Thoracic aorta (tissue), 2 donors: ENCODE measurements around the gene SMAGP. TPM values are rescaled to one million over a fixed set of nuclear protein-coding genes. Genes with fewer than 3 reads are reported as not detected.
"Not testable (repeated sequence)": the region's sequence is repeated elsewhere in the genome, so short reads cannot be mapped to it uniquely, and the experiment has no call there.

ENCODE experiments used
- ATAC-seq: fragments of 150-250 bp; one replicate; pipeline ENCODE4 v1.8.0; 2017; ENCODE audit warnings: low read depth; ENCODE audit not compliant: insufficient number of reproducible peaks, low FRiP score
- DNase-seq: peaks from one replicate; pipeline ENCODE4 v3.0.0-alpha.2; 2020; ENCODE audit warnings: low spot score
- H3K27ac ChIP-seq, 2 donors: fragments of 200-600 bp; sonication (generic); 1 replicate in 1 of 2; 2 replicates in 1 of 2; pipeline ENCODE4 v1.5.1; 2016; ENCODE audit warnings: mild to moderate bottlenecking in 2 of 2, moderate library complexity in 2 of 2
- H3K27me3 ChIP-seq: fragments of 200-600 bp; sonication (generic); replicated peaks from 2 replicates; pipeline ENCODE4 v1.6.0; 2016; ENCODE audit warnings: mild to moderate bottlenecking; ENCODE audit not compliant: insufficient read depth
- H3K36me3 ChIP-seq: fragments of 200-600 bp; sonication (generic); one replicate; pipeline ENCODE4 v1.5.1; 2016
- H3K4me1 ChIP-seq, 2 donors: fragments of 200-600 bp; sonication (generic); 1 replicate in 1 of 2; 2 replicates in 1 of 2; pipeline versions ENCODE4 v1.5.1 to v1.6.0; 2016; ENCODE audit warnings: low read depth in 2 of 2, mild to moderate bottlenecking in 1 of 2; ENCODE audit not compliant: control insufficient read depth in 1 of 2
- H3K4me3 ChIP-seq: fragments of 200-600 bp; sonication (generic); 2 replicates; pipeline ENCODE4 v1.5.1; 2016; ENCODE audit warnings: mild to moderate bottlenecking
- H3K9me3 ChIP-seq: fragments of 200-600 bp; sonication (generic); 2 replicates; pipeline ENCODE4 v1.5.1; 2016
- total RNA-seq, 2 donors: library from RNA; depleted of rRNA; stranded (reverse); fragments of >200 nt; gene quantifications; one replicate each; pipeline versions ENCODE4 v1.1.0 to v1.2.3, GENCODE V29; 2016
- TF ChIP-seq, protein P1 (sequence below): fragments of 200-600 bp; sonication (generic); IDR thresholded peaks from one replicate; pipeline ENCODE4 v1.5.1; 2019; ENCODE audit warnings: antibody characterized with exemption

SMAGP gene
- total RNA-seq, 2 donors from 2014 or later, result 7.6 to 7.8 TPM

DNA sequence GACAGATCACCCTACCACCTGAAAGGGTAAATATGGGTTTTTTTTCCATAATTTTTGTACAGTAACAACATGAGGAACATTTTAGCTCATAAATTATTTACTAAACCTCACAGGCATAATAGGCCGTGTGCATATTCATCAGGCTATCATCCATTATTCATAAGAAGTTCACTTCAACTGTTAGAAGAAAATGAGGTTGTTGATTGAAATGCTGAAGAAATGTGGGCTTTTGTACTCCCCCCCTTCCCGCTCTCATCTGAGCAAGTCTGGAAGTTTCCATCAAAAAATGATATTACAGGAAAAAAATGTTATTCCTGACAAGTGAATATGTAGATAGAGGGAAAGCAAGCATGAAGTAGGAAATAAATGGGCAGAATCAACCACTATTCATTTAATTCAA, 44.4 kb downstream of the SMAGP start:
- no peaks in the 10 kb centered on the region for H3K27me3 ChIP-seq
- H3K4me1 ChIP-seq, result no peaks in the 10 kb centered on the region
- H3K36me3 ChIP-seq, result no peaks in the 10 kb centered on the region
- H3K9me3 ChIP-seq, result no peaks in the 10 kb centered on the region
- DNase-seq, result no peak
- no peak overlapping the region for H3K27ac ChIP-seq
- ATAC-seq, result no peak
- H3K4me3 ChIP-seq, result no peak overlapping the region
- TF ChIP-seq, protein P1, sequence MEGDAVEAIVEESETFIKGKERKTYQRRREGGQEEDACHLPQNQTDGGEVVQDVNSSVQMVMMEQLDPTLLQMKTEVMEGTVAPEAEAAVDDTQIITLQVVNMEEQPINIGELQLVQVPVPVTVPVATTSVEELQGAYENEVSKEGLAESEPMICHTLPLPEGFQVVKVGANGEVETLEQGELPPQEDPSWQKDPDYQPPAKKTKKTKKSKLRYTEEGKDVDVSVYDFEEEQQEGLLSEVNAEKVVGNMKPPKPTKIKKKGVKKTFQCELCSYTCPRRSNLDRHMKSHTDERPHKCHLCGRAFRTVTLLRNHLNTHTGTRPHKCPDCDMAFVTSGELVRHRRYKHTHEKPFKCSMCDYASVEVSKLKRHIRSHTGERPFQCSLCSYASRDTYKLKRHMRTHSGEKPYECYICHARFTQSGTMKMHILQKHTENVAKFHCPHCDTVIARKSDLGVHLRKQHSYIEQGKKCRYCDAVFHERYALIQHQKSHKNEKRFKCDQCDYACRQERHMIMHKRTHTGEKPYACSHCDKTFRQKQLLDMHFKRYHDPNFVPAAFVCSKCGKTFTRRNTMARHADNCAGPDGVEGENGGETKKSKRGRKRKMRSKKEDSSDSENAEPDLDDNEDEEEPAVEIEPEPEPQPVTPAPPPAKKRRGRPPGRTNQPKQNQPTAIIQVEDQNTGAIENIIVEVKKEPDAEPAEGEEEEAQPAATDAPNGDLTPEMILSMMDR, result no peak

DNA sequence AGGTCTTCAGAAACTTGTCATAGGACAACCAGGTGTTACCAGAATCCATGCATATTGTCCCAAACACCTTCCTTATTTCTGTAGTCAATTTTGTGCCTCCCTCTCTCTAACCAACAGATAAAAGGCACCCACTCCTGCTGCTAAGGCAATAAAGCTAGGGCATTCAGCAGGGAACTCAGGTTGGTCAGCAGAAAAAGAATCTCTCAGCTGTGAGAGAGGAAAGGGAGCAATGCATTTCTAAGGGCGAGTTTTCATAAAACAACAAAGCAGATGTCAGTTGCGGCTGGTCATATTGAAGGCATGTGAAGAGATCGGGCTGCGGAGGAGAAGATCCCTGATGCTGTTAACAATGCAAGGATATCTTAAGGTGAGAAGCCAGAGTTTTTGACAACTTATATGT, 45.0 kb downstream of the SMAGP start:
- no peaks in the 10 kb centered on the region for H3K4me1 ChIP-seq
- ATAC-seq, result no peak
- DNase-seq, result no peak
- H3K36me3 ChIP-seq, result no peaks in the 10 kb centered on the region
- no peaks in the 10 kb centered on the region for H3K27me3 ChIP-seq
- no peak overlapping the region for H3K4me3 ChIP-seq
- TF ChIP-seq, protein P1, result no peak
- no peaks in the 10 kb centered on the region for H3K9me3 ChIP-seq
- no peak overlapping the region for H3K27ac ChIP-seq

DNA sequence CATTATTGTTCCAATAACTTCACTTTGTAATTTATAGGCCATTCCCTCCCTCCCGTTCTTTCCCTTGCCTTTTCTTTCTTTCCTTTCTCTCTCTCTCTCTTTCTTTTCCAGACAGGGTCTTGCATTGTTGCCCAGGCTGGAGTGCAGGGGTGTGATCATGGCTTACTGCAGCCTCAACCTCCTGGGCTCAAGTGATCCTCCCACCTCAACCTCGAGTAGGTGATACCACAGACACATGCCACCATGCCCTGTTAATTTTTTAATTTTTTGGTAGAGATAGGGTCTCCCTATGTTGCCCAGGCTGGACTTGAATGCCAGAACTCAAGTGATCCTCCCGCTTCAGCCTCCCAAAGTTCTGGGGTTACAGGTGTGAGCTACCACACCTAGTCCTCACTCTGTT, 45.6 kb downstream of the SMAGP start:
- no peak overlapping the region for H3K4me3 ChIP-seq
- H3K4me1 ChIP-seq, result no peaks in the 10 kb centered on the region
- H3K36me3 ChIP-seq, result no peaks in the 10 kb centered on the region
- DNase-seq, result no peak
- ATAC-seq, result no peak
- no peaks in the 10 kb centered on the region for H3K27me3 ChIP-seq
- H3K27ac ChIP-seq, result no peak overlapping the region
- H3K9me3 ChIP-seq, result no peaks in the 10 kb centered on the region
- TF ChIP-seq, protein P1, result no peak

DNA sequence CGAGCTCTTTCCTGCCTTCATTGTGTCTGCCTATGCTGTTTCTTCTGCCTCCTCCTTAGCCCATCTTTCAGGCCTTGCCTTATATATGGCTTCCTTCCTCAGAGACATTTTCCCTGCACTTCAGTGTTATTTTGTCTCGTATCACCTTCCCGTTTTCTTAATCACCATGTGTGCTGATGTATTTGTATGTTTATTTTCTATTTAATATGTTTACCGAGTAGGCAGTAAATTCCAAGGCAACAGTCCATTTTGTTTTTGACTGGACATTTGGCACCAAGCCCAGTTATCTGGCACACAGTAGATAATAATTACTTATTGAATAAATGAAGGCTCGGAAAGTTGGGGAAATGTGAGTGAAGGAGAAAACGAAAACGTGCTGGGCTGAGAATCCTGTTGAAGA, 47.8 kb downstream of the SMAGP start:
- H3K4me3 ChIP-seq, result no peak overlapping the region
- H3K36me3 ChIP-seq, result no peaks in the 10 kb centered on the region
- H3K4me1 ChIP-seq, result peaks cover 7 to 11% of the 10 kb centered on the region in 2 donors
- ATAC-seq (no peak), DNase-seq (no peak)
- H3K9me3 ChIP-seq, result no peaks in the 10 kb centered on the region
- no peak overlapping the region for H3K27ac ChIP-seq
- TF ChIP-seq, protein P1, result no peak
- no peaks in the 10 kb centered on the region for H3K27me3 ChIP-seq

DNA sequence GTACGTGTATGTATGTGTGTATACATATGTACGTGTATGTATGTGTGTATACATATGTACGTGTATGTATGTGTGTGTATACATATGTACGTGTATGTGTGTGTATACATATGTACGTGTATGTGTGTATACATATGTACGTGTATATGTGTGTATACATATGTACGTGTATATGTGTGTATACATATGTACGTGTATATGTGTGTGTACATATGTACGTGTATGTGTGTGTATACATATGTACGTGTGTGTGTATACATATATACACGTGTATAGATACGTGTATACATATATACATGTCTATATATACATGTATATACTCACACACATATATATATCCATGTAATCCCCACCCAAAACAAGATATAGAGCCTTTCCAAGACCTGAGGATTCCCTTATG, 50.4 kb downstream of the SMAGP start:
- ATAC-seq, H3K27ac ChIP-seq, DNase-seq, H3K36me3 ChIP-seq, H3K9me3 ChIP-seq, H3K4me3 ChIP-seq, H3K27me3 ChIP-seq: not testable (repeated sequence)
- H3K4me1 ChIP-seq, result peaks cover 15 to 24% of the 10 kb centered on the region in 2 donors

DNA sequence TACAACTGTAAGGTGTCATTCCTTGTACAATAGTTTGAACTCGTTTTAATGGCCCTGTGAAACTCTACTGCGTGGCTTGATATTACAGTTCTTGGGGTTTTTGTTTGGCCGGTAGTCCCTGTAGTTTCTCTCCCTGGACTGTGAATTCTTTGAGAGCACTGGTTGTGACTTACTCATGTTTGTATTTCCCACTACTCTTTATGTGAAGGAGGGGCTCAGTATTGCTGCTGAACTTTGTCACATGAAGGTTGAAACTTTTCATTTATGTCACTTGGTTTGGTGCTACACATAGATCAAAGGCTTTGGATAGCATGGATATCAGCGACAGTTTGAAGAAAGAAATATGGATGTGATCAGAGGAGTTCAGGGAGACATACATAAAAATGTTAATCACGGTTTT, 50.9 kb downstream of the SMAGP start:
- TF ChIP-seq, protein P1, result no peak
- peaks cover 15 to 24% of the 10 kb centered on the region in 2 donors for H3K4me1 ChIP-seq
- peak overlapping the region; percentile 97 for H3K4me3 ChIP-seq
- H3K36me3 ChIP-seq, result no peaks in the 10 kb centered on the region
- no peak overlapping the region for H3K27ac ChIP-seq
- DNase-seq (no peak), ATAC-seq (no peak)
- no peaks in the 10 kb centered on the region for H3K27me3 ChIP-seq
- no peaks in the 10 kb centered on the region for H3K9me3 ChIP-seq
